Erythroblast (primary cell): ENCODE data around the gene UBAP2.

Experiments used
- GATA1 ChIP-seq: IDR thresholded peaks from 2 replicates; pipeline ENCODE4 v1.6.1; 2011; ENCODE audit warnings: low read depth, mild to moderate bottlenecking, control low read depth, low read length, moderate library complexity
- POLR2A ChIP-seq: IDR thresholded peaks from 2 replicates; pipeline ENCODE4 v1.6.1; 2011; ENCODE audit warnings: mild to moderate bottlenecking, low read length

DNA sequence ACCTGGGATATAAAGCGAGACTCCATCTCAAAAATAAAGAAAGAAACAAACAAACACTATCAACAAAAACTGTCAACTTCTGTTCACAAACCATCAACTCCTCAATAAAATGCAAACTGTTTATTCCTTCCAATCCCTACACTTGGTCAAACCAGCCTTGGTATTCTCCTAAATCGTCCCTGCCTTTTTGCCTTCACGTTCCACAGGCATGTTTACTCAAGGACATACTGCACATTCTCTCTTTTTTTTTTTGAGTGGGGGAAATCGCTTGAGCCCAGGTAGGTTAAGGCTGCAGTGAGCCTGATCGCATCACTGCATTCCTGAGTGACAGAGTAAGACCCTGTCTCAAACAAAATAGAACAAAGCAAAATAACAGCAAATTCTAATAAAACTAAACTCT lies 13.0 kb downstream of the UBAP2 start:
- TF ChIP-seq POLR2A (no peak), GATA1 (no peak)
